ENCODE measurements around the gene SLC5A7.

Gene SLC5A7

DNA sequence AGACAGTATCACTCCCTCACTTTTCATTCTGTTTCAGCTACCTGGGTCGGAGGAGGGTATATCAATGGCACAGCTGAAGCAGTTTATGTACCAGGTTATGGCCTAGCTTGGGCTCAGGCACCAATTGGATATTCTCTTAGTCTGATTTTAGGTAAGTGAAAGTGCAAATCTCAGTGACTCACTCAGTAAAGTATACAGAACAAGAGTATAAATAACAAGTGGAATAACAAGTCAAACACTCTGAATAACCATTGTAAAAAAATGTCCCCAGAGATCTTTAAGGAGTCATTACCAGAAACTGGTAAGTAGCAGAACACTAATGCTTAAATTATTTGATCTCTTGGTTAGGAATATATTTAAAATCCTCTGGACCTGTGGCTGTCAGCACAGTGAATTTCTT lies 5.7 kb downstream of the SLC5A7 start:
- TF ChIP-seq CTCF (IDR thresholded peaks at IDR 0.05; ENCODE audit: low read depth, low read length), result no peak
- H3K4me3 ChIP-seq (ENCODE audit: low read depth, low read length), result no peak overlapping the region

DNA sequence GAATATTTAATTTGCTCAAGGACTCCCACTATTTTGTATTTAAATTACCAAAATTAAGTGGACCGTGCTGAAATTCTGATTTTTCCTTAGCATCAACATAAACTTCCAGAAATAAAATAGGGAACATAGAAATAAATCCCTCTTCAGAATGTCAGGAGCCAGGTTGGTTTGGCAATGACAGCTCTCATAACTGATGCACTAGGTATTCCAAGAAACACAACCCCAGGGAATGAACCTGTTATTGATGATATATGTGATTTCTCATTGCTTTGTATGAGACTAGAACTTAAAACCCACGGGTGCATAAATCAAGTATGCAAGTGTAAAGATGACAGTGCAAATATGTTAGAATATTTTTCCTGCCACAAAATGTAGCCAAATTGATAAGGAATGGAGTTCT lies 12.8 kb downstream of the SLC5A7 start:
- TF ChIP-seq CTCF (IDR thresholded peaks at IDR 0.05; ENCODE audit: low read depth, low read length), result no peak
- no peak overlapping the region for H3K4me3 ChIP-seq (ENCODE audit: low read depth, low read length)

- TF ChIP-seq CTCF (IDR thresholded peaks at IDR 0.05; ENCODE audit: low read depth, low read length), result no peak
- H3K4me3 ChIP-seq (ENCODE audit: low read depth, low read length), result no peak overlapping the region
Measured at GRCh38 chr2:108010912-108011591, 24.7 kb downstream of the SLC5A7 start.

GRCh38 chr2:108013305-108013704 lies 27.0 kb downstream of the SLC5A7 start:
- no peak overlapping the region for H3K4me3 ChIP-seq (ENCODE audit: low read depth, low read length)
- no peak for TF ChIP-seq CTCF (IDR thresholded peaks at IDR 0.05; ENCODE audit: low read depth, low read length)

DNA sequence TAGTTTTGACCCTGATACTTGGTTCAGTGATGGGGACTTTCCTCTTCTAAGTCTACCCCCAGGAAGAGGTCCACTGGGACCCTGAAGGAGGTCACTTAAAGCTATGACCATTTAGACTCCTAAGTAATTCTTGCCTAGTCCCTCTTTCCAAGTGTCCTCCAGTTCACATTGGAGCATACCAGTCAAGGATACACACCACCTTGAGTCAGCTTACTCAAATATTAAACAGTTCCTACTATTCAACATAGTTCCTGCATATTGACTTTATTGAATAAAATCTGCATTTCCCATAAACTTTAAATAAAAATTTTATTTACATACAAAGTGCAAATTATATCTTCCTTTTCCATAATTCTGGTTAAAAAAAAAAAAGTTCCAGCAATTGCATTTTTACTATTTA lies 36.3 kb downstream of the SLC5A7 start:
- no peak for TF ChIP-seq CTCF (IDR thresholded peaks at IDR 0.05; ENCODE audit: low read depth, low read length)
- H3K4me3 ChIP-seq (ENCODE audit: low read depth, low read length), result no peak overlapping the region

GRCh38 chr2:108023776-108024175 lies 37.5 kb downstream of the SLC5A7 start:
- no peak for TF ChIP-seq CTCF (IDR thresholded peaks at IDR 0.05; ENCODE audit: low read depth, low read length)
- no peak overlapping the region for H3K4me3 ChIP-seq (ENCODE audit: low read depth, low read length)

GRCh38 chr2:108026092-108026794 lies 39.9 kb downstream of the SLC5A7 start:
- H3K4me3 ChIP-seq (ENCODE audit: low read depth, low read length), result no peak overlapping the region
- no peak for TF ChIP-seq CTCF (IDR thresholded peaks at IDR 0.05; ENCODE audit: low read depth, low read length)
